VCaP (cell line): Measurements from ENCODE around the gene LDLRAD3.

ENCODE experiments used
- H3K27ac ChIP-seq: fragments of 450-650 bp; 2 replicates; pipeline ENCODE4 v1.5.1; 2017
- TF ChIP-seq, protein P1 (sequence below): fragments of 450-650 bp; conservative IDR thresholded peaks from 2 replicates; pipeline ENCODE4 v1.5.1; 2017; ENCODE audit warnings: mild to moderate bottlenecking, moderate library complexity

LDLRAD3 gene

DNA sequence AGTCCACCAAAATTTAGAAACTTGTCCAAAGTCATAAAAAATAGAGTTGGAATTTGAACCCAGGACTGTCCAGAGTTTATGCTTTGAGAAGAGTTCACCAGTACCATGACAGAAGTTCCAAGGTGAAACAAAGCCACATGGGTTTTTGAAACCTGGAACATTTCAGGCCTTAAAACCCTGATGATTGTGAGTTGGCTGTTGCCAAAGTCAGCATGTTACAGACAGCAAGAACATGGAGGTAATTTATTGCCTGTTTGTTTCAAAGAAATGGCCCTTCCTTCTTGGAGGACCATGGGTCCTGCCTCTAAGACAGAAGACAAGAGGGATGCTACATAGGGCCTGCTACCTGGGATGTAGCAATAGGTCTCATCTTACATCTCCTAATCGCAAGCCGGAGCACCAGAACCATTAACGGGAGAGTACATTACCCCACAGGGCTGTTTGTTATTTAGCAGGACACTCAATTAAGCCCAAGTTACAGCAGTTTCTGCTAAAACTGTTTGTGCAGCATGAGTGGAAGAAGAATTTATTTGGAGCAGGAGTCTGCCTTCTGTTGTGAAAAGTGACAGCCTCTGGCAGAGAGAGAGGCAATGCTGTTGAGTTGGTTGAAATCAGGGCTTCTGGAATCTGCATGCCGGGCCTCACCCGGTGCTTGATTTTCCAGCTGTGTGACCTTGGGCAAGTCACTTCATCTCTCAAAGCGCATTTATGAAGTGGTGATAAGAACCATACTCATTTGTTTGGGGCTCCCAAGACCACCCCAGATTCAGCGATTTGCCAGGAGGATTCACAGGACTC lies 136.2 kb downstream of the LDLRAD3 start:
- TF ChIP-seq, protein P1, sequence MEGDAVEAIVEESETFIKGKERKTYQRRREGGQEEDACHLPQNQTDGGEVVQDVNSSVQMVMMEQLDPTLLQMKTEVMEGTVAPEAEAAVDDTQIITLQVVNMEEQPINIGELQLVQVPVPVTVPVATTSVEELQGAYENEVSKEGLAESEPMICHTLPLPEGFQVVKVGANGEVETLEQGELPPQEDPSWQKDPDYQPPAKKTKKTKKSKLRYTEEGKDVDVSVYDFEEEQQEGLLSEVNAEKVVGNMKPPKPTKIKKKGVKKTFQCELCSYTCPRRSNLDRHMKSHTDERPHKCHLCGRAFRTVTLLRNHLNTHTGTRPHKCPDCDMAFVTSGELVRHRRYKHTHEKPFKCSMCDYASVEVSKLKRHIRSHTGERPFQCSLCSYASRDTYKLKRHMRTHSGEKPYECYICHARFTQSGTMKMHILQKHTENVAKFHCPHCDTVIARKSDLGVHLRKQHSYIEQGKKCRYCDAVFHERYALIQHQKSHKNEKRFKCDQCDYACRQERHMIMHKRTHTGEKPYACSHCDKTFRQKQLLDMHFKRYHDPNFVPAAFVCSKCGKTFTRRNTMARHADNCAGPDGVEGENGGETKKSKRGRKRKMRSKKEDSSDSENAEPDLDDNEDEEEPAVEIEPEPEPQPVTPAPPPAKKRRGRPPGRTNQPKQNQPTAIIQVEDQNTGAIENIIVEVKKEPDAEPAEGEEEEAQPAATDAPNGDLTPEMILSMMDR = no peak
- H3K27ac ChIP-seq = no peak overlapping the region

DNA sequence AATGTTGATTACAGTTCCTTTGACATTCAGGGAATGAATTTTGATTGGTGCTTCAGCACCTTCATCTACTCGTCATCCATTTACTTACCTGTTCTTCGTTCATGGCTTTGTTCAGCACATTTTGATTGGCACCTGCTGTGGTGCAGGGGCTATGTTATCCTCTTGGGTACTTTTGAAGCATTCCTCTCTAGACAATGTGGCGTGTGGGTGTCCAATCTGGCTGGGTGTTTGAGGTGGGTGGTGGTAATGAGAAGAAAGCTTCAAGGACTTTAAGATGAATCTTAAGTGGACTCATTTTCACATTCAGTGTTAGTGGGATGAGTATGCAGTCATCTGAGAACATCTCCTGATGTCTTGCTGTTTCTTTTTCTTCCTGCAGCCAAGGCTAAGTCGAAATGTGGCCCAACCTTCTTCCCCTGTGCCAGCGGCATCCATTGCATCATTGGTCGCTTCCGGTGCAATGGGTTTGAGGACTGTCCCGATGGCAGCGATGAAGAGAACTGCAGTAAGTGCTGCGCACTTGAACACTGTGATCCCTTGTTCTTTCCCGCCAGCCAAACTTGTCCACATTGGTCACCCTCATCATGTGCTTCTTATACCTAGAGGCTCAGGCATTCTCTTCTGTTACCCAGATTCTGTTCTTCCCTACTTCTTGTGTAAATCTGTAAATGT lies 137.5 kb downstream of the LDLRAD3 start:
- TF ChIP-seq, protein P1 = no peak

DNA sequence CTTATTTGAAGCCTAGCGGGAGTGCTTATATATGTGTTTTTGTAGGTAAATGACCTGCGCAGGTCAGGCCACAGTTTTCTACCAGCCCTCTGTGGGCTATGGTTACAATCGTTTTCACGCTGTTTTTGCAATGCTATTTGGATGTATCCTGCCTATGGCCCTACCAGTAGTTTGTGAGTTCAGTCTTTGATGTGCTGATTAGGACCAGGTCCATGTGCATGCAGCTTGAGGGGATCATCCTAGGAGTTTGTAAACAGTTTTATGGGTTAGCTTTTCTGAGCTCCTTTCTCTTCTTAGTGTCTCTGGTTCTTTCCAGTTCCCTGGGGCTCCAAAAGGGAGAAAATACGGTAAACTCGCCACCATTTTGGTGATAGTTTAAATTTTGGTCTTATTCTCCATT lies 142.5 kb downstream of the LDLRAD3 start:
- H3K27ac ChIP-seq = no peak overlapping the region
- TF ChIP-seq, protein P1 = no peak

More for the DNA sequence above, 137.5 kb downstream of the LDLRAD3 start:
- no peak overlapping the region for H3K27ac ChIP-seq

GRCh38 chr11:36088266-36088972 lies 144.6 kb downstream of the LDLRAD3 start:
- TF ChIP-seq, protein P1 = no peak
- no peak overlapping the region for H3K27ac ChIP-seq

DNA sequence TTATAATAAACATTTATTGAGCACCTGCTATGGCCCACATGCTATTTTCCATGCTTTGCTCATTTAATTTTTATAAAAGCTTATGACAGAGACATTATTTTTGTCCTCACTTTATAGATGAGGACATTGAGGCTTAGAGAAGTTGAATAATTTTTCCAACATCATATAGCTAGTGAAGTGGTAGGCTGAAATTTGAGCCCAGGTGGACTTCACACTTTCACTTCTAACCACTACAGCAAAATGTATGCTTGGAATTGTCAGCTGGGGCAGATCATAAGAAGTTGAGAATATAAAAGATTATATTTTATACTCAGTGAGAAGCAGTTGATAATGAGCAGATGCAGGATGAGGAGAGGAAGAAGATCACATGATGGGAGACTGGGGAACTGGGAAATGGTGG lies 146.1 kb downstream of the LDLRAD3 start:
- H3K27ac ChIP-seq = no peak overlapping the region
- TF ChIP-seq, protein P1 = no peak

- TF ChIP-seq, protein P1 = no peak
- H3K27ac ChIP-seq = no peak overlapping the region
Measured at GRCh38 chr11:36090356-36091109, 146.7 kb downstream of the LDLRAD3 start.
